Endodermal cell (in vitro differentiated cells): Measurements from ENCODE around the gene WDFY2. TPM values are rescaled to one million over a fixed set of nuclear protein-coding genes. Genes with fewer than 3 reads are reported as not detected.
A peak's percentile ranks its signal among the peaks of the same experiment; 100 is the strongest.

Source experiments
- DNase-seq: peaks from one replicate; pipeline ENCODE4 v3.0.0-alpha.2; 2017
- H3K27ac ChIP-seq: 2 replicates; pipeline ENCODE4 v1.5.1; 2013; ENCODE audit warnings: mild to moderate bottlenecking, low read depth, low read length, moderate library complexity
- H3K27me3 ChIP-seq: 2 replicates; pipeline ENCODE4 v1.6.1; 2013; ENCODE audit warnings: mild to moderate bottlenecking, low read length, moderate library complexity; ENCODE audit not compliant: insufficient read depth, control insufficient read depth, poor library complexity, severe bottlenecking
- H3K36me3 ChIP-seq: 2 replicates; pipeline ENCODE4 v1.7.0; 2013; ENCODE audit warnings: mild to moderate bottlenecking, low read length, moderate library complexity; ENCODE audit not compliant: control insufficient read depth, insufficient read depth
- H3K4me1 ChIP-seq: one replicate; pipeline ENCODE4 v1.7.0; 2013; ENCODE audit warnings: low read length; ENCODE audit not compliant: control insufficient read depth, insufficient read depth
- H3K4me3 ChIP-seq: 2 replicates; pipeline ENCODE4 v1.5.1; 2013; ENCODE audit warnings: mild to moderate bottlenecking, low read length, moderate library complexity
- H3K9ac ChIP-seq: 2 replicates; pipeline ENCODE4 v1.6.1; 2013; ENCODE audit warnings: mild to moderate bottlenecking, low read length, moderate library complexity; ENCODE audit not compliant: poor library complexity, severe bottlenecking; ENCODE audit errors: extremely low read depth
- H3K9me3 ChIP-seq: 2 replicates; pipeline ENCODE4 v1.6.1; 2013; ENCODE audit warnings: mild to moderate bottlenecking, low read length, moderate library complexity; ENCODE audit not compliant: control insufficient read depth
- H3K27ac Mint-ChIP-seq: 2 replicates; pipeline ENCODE4 v1.8.0; 2020; ENCODE audit warnings: mixed read lengths
- H3K27me3 Mint-ChIP-seq: 2 replicates; pipeline ENCODE4 v1.8.0; 2021; ENCODE audit warnings: mild to moderate bottlenecking, mixed read lengths; ENCODE audit not compliant: insufficient read depth
- H3K36me3 Mint-ChIP-seq: 2 replicates; pipeline ENCODE4 v1.8.0; 2020; ENCODE audit warnings: low read depth, mixed read lengths
- H3K4me1 Mint-ChIP-seq: 2 replicates; pipeline ENCODE4 v1.8.0; 2020; ENCODE audit warnings: mixed read lengths
- H3K4me3 Mint-ChIP-seq: 2 replicates; pipeline ENCODE4 v1.8.0; 2020; ENCODE audit warnings: mild to moderate bottlenecking, moderate library complexity, mixed read lengths
- H3K9me3 Mint-ChIP-seq: 2 replicates; pipeline ENCODE4 v1.8.0; 2020; ENCODE audit warnings: mild to moderate bottlenecking, mixed read lengths
- CTCF ChIP-seq: fragments of 200-600 bp; sonication (generic); conservative IDR thresholded peaks from 2 replicates; pipeline ENCODE4 v1.5.0; 2021; ENCODE audit warnings: antibody characterized with exemption, mild to moderate bottlenecking
- WGBS, 2 experiments: methylation state at CpG; one replicate each; pipeline versions ENCODE4 v1.1.5 to v1.1.7; 2013; ENCODE audit warnings: missing lambda C conversion rate in 2 of 2, mixed read lengths in 1 of 2; ENCODE audit not compliant: insufficient coverage in 1 of 2, insufficient read length in 1 of 2; 5-methylcytosine and 5-hydroxymethylcytosine counted together
- long read RNA-seq, 4 experiments: library from polyadenylated mRNA in 2 of 4; library from RNA in 1 of 4; library from capped mRNA in 1 of 4; stranded (forward) in 3 of 4; unstranded in 1 of 4; transcript quantifications; one replicate each; pipeline ENCODE4 v2.0.0, GENCODE V29; 2020 to 2021; ENCODE audit warnings: inconsistent platforms in 1 of 4
- polyA plus RNA-seq, 2 experiments: library from polyadenylated mRNA; stranded (reverse); fragments of 50-300 nt; gene quantifications; one replicate each; pipeline ENCODE4 v1.2.3, GENCODE V29; 2013
- total RNA-seq, 2 donors: library from RNA; stranded (reverse); fragmentation: NEBNext Ultra II Directional in 1 of 2; extraction: Animal tissue kit (Norgen Biotek cat#: 25700) in 1 of 2; gene quantifications; 2 replicates in 1 of 2; 3 replicates in 1 of 2; pipeline ENCODE4 v1.2.1, GENCODE V29; 2021

The WDFY2 gene
- total RNA-seq: 10 to 100 TPM; 20.6 to 28.0 TPM
- polyA plus RNA-seq (2013, experiment 1 of 2): 20.6 TPM
- polyA plus RNA-seq (2013, experiment 2 of 2): 15.5 TPM
- long read RNA-seq, experiment 1, full-length matches to known transcripts: 3 of 11 reads
- long read RNA-seq, experiment 1, partial matches to known transcripts: 4 of 11 reads
- long read RNA-seq, experiment 1, other reads (novel, unspliced or antisense): 4 of 11 reads
- long read RNA-seq, experiment 2, full-length matches to known transcripts: 9 of 38 reads
- long read RNA-seq, experiment 2, partial matches to known transcripts: 7 of 38 reads
- long read RNA-seq, experiment 2, other reads (novel, unspliced or antisense): 22 of 38 reads
- long read RNA-seq, experiment 3, full-length matches to known transcripts: 85 of 180 reads
- long read RNA-seq, experiment 3, partial matches to known transcripts: 43 of 180 reads
- long read RNA-seq, experiment 3, other reads (novel, unspliced or antisense): 52 of 180 reads
- long read RNA-seq, experiment 4, partial matches to known transcripts: 1 of 6 reads
- long read RNA-seq, experiment 4, other reads (novel, unspliced or antisense): 3 of 6 reads

GRCh38 chr13:51583875-51584730 is at the start of gene WDFY2:
TSS of gene WDFY2 (plus strand) at chr13:51584462. CDS start at chr13:51584688, 226 bp downstream.
- H3K4me3 ChIP-seq: peak within 1 kb of the TSS; percentile 87
- H3K9me3 ChIP-seq: no peaks in the 10 kb centered on the region
- H3K9ac ChIP-seq: peak within 1 kb of the TSS; percentile 60
- Mint-ChIP-seq H3K27me3 (peaks cover 9% of the 10 kb centered on the region), H3K4me3 (peak within 1 kb of the TSS; percentile 74), H3K27ac (peak within 1 kb of the TSS; percentile 96), H3K9me3 (no peaks in the 10 kb centered on the region), H3K36me3 (no peaks in the 10 kb centered on the region), H3K4me1 (peaks cover 27% of the 10 kb centered on the region)
- DNase-seq: peak; percentile 100
- peak within 1 kb of the TSS; percentile 83 for H3K27ac ChIP-seq
- 0 to 1% methylated on average over 23 to 81 of the region's 81 CpGs for WGBS, 2 experiments
- no peaks in the 10 kb centered on the region for H3K27me3 ChIP-seq
- H3K4me1 ChIP-seq: peaks cover 18% of the 10 kb centered on the region
- no peaks in the 10 kb centered on the region for H3K36me3 ChIP-seq
- TF ChIP-seq CTCF: no peak

GRCh38 chr13:51538591-51539179 is 45.6 kb upstream of the WDFY2 start:
- DNase-seq: no peak
- Mint-ChIP-seq H3K9me3 (no peaks in the 10 kb centered on the region), H3K27ac (peak overlapping the region; percentile 60), H3K4me1 (peaks cover 5% of the 10 kb centered on the region), H3K36me3 (no peaks in the 10 kb centered on the region), H3K4me3 (no peak overlapping the region), H3K27me3 (no peaks in the 10 kb centered on the region)
- Histone ChIP-seq H3K4me1 (peaks cover 5% of the 10 kb centered on the region), H3K4me3 (no peak overlapping the region), H3K9ac (no peak overlapping the region), H3K27me3 (no peaks in the 10 kb centered on the region), H3K9me3 (no peaks in the 10 kb centered on the region), H3K27ac (no peak overlapping the region), H3K36me3 (no peaks in the 10 kb centered on the region)
- WGBS, 2 experiments: 82 to 92% methylated on average over 3 to 9 of the region's 9 CpGs
- TF ChIP-seq CTCF: no peak

- 100% methylated on average over 1 of the region's 2 CpGs for WGBS, 2 experiments
- H3K27me3 ChIP-seq: no peaks in the 10 kb centered on the region
- H3K36me3 ChIP-seq: no peaks in the 10 kb centered on the region
- no peaks in the 10 kb centered on the region for H3K9me3 ChIP-seq
- Mint-ChIP-seq H3K36me3 (no peaks in the 10 kb centered on the region), H3K27ac (no peak overlapping the region), H3K27me3 (no peaks in the 10 kb centered on the region), H3K4me3 (no peak overlapping the region), H3K4me1 (peaks cover 5% of the 10 kb centered on the region), H3K9me3 (no peaks in the 10 kb centered on the region)
- H3K9ac ChIP-seq: no peak overlapping the region
- DNase-seq: no peak
- H3K4me3 ChIP-seq: no peak overlapping the region
- H3K4me1 ChIP-seq: peaks cover 5% of the 10 kb centered on the region
- H3K27ac ChIP-seq: no peak overlapping the region
- no peak for TF ChIP-seq CTCF
These were observed 44.4 kb upstream of the WDFY2 start for GRCh38 chr13:51539887-51540286.
